ENCODE measurements around the gene P2RX4.
"Not testable (repeated sequence)": the region's sequence is repeated elsewhere in the genome, so short reads cannot be mapped to it uniquely, and the experiment has no call there.

P2RX4 gene

GRCh38 chr12:121278169-121279070 is 68.5 kb downstream of the P2RX4 start:
- DNase-seq (ENCODE audit: low read depth in 2 of 2), result no peak

- no peak for DNase-seq (ENCODE audit: low read depth in 2 of 2)
These were observed 69.1 kb downstream of the P2RX4 start for GRCh38 chr12:121279071-121279375.

GRCh38 chr12:121279507-121279915 is 69.6 kb downstream of the P2RX4 start:
- no peak for DNase-seq (ENCODE audit: low read depth in 2 of 2)

- not testable (repeated sequence) for DNase-seq (ENCODE audit: low read depth in 2 of 2)
These were observed 70.6 kb downstream of the P2RX4 start for GRCh38 chr12:121280531-121280930.

- DNase-seq (ENCODE audit: low read depth in 2 of 2), result not testable (repeated sequence)
These were observed 71.2 kb downstream of the P2RX4 start for GRCh38 chr12:121281116-121281515.

- no peak for DNase-seq (ENCODE audit: low read depth in 2 of 2)
These were observed 72.3 kb downstream of the P2RX4 start for GRCh38 chr12:121282072-121282742.

- DNase-seq (ENCODE audit: low read depth in 2 of 2), result not testable (repeated sequence)
These were observed 73.0 kb downstream of the P2RX4 start for GRCh38 chr12:121282910-121283309.

- DNase-seq (ENCODE audit: low read depth in 2 of 2), result no peak
These were observed 73.5 kb downstream of the P2RX4 start for GRCh38 chr12:121283388-121283787.
